HG02642 (cell line): ENCODE measurements around the gene CREB3L2.
"Not testable (repeated sequence)": the region's sequence is repeated elsewhere in the genome, so short reads cannot be mapped to it uniquely, and the experiment has no call there.

ENCODE experiments used
- ATAC-seq: cut with Tn5 transposase; IDR thresholded peaks from one replicate; pipeline ENCODE4 v1.9.1; 2021; ENCODE audit warnings: mild to moderate bottlenecking; ENCODE audit not compliant: unreplicated experiment, poor library complexity

CREB3L2 gene, protein sequence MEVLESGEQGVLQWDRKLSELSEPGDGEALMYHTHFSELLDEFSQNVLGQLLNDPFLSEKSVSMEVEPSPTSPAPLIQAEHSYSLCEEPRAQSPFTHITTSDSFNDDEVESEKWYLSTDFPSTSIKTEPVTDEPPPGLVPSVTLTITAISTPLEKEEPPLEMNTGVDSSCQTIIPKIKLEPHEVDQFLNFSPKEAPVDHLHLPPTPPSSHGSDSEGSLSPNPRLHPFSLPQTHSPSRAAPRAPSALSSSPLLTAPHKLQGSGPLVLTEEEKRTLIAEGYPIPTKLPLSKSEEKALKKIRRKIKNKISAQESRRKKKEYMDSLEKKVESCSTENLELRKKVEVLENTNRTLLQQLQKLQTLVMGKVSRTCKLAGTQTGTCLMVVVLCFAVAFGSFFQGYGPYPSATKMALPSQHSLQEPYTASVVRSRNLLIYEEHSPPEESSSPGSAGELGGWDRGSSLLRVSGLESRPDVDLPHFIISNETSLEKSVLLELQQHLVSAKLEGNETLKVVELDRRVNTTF

DNA sequence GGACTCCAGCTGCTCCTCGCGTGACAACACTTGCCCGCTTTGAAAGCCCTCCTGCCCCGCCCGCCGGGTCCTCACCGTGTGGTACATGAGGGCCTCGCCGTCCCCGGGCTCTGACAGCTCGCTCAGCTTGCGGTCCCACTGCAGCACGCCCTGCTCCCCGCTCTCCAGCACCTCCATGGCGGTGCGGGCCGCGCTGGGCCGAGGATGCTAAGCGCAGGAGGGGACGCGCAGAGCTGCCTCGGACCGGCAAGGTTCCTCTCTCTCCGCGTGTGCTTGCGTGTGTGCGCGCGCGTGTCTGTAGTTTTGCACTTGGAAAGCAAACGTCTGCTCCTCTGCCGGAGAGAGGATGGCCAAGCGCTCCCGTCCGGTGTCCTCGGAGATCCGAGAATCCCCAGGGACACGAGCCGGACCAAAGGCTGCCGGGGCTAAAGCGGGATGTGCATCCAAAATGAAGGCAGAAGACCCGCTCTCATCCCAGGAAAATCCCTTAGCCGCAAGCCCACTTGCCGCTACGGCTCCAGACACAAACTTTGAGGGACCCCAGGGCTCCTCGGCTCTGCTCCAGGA is at the start of gene CREB3L2:
CREB3L2 (minus strand) TSS at position 558 of the 567 bp plus-strand sequence; CDS start at position 177, 381 bp downstream.
- ATAC-seq = peak; percentile 40

DNA sequence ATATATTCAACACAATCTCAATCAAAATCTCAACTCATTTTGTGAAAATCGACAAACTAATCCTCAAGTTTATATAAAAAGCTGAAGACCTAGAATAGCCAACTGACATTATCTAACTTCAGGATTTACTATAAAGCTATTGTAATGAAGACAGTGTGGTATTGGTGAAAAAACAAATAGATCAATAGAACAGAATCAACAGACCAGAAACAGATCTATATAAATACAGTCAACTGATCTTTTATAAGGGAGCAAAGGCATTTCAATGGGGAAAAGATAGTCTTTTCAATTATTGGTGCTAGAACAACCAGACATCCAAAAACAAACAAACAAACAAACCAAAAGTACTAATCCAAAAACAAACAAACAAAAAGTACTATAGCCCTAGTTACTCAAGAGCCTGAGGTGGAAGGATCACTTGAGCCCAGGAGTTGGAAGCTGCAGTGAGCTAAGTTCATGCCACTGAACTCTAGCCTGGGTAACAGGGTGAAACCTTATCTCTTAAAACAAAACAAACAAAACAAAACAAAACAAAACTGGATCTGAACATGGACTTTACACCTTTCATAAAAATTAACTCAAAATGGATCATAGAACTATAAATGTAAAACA is 47.7 kb upstream of the CREB3L2 start:
- ATAC-seq = no peak

DNA sequence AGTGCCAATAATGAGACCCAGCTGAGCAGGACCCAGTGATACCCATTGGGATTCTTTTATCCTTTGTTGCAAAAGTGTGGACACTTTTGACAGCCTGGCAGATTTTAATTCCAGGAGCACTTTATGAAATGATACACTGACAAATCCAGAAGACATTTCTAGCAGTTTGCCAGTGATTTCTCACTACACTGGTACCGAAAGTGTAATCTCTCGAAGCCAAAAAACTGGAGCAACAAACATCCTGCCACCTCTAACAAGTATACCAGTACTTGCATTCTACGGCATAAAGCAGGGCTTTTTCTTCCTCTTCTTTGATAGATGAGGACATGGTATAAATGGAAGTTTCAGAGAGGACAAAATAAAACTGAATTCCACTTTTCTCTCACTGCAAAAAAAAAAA is 46.0 kb upstream of the CREB3L2 start:
- ATAC-seq = no peak

DNA sequence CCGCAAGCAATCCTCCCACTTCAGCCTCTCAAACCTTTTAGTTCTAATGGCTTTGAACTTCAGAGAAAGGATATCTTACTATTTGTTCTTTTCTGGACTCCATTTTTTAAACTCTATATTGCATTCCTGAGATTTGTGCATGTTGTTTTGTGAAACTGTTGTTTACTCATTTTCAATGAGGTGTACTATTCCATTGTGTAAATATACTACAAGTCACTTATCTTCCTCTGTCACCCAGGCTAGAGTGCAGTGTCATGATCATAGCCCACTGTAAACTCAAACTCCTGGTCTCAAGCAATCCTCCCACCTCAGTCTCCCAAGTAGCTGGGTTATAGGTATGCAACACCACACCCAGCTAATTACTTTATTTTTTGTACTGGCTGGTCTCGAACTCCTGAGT is 43.0 kb upstream of the CREB3L2 start:
- no peak for ATAC-seq

DNA sequence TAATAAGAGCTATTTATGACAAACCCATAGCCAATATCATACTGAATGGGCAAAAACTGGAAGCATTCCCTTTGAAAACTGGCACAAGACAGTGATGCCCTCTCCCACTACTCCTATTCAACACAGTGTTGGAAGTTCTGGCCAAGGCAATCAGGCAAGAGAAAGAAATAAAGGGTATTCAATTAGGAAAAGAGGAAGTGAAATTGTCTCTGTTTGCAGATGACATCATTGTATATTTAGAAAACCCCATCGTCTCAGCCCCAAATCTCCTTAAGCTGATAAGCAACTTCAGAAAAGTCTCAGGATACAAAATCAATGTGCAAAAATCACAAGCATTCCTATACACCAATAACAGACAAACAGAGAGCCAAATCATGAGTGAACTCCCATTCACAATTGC is 38.2 kb upstream of the CREB3L2 start:
- not testable (repeated sequence) for ATAC-seq

DNA sequence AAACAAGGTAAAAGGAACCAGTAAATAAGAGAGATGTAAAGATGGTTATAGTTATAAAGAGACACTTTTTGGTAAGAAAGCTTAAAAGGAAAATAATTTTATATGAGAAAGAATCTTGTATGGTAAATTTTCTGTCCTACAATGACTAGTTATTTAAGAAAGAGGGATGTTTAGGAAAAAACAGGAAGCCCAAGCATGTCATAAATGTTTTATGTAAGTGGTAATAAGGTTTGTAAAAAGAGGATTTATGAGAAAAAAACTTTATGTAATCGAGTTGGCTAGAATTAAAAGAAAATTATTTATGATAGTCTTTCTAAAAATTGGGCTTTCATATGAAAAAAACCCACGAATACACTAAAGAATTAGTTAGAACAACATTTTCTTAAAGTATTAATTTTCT is 34.2 kb upstream of the CREB3L2 start:
- ATAC-seq = no peak

DNA sequence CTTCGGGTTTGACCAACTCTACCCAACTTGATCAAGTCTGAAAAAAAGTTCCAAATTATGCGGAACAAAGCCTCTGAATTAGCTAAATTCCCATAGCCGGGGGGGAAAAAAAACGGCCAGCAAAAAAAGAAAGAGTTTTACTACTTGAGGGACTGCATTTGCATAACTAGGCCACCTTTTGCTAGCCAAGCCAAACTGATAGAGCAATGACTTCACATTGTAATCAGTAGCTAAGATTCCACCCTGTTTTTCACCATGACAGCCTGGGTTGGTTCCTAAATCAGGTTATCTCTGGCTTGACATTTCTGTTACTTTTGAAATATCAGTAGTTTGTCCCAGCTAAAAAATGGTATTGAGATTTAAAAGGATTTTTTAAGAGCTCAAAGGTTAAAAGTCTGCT is 31.4 kb upstream of the CREB3L2 start:
- no peak for ATAC-seq

DNA sequence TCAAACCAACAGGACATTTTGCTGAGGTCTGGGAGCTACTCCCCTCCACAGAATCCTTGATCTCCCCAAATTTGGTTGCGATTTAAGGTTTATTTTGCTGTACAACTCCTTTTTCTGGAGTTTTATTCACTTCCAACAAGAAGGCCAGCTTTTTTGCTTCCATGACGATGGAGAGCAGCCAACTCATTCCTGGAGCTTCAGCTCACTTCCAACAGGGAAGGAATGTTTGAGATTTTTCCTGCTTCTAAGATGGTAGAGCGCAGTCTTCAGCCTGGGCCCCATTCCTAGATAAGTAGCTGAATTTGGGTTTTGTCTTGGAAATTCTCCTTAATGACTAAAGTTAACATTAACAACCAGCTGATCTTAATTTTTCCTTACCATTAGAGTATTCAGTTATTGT is 30.9 kb upstream of the CREB3L2 start:
- no peak for ATAC-seq

DNA sequence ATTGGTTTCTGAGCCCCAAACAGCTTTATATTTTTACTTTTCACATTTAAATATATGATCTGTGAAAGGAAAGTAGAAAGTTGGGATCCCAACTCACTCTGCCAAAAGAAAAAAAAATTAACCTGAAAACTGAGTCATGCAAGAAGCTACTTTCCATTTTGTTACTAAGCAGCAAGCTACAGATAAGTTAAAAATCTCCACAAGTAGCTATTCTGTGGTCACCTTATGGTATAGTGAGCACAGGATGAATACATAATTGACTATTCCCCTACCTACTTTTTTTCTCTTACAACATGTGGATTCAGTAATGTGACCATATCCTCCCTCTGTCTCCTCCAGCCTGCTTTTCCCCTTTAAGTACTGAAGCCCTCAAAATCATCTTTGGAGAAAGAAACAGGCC is 30.3 kb upstream of the CREB3L2 start:
- ATAC-seq = peak; percentile 41

DNA sequence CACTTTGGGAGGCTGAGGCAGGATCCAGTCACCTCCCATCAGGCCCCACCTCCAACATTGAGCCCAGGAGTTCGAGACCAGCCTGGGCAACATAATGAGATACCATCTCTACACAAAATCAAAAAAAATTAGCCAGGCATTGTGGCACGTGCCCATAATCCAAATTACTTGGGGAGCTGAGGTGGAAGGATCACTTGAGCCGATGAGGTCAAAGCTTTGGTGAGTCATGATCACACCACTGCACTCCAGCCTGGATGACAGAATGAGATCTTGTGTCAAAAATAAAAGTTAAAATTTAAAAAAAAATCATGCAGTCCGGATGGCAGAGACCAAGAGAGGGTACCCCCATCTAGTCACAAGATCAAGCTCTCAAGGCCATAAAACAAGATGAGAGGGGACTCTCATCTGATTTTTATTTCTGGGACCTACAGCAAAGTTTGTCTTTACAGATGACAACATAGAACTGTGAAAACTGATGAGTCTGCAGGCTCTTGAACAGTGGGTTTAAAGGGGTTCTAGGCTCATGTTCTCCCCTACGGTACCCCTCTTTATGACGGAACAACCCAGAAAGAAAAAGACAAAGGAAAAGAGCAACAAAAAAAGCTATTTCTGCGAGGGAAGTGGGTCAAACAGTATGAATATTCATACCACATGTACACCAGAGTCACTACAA is 28.9 kb upstream of the CREB3L2 start:
- ATAC-seq = no peak

DNA sequence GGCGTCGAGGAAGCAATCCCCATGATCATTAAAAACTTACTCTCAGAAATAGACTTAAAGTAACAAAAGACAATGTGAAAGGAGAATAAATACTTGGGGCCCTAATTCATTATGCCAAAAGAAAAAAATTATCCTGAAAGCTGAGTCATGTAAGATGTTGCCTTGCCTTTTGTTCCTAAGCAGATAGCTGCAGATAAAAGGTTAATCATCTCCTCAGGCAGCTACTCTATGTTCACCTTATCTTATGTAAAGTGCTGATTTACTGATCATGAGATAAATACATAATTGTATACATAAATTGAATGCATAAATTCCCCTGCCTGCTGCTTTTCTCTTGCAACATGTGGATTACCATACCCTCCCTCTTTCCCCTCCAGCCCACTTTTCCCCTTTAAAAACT is 28.1 kb upstream of the CREB3L2 start:
- no peak for ATAC-seq

DNA sequence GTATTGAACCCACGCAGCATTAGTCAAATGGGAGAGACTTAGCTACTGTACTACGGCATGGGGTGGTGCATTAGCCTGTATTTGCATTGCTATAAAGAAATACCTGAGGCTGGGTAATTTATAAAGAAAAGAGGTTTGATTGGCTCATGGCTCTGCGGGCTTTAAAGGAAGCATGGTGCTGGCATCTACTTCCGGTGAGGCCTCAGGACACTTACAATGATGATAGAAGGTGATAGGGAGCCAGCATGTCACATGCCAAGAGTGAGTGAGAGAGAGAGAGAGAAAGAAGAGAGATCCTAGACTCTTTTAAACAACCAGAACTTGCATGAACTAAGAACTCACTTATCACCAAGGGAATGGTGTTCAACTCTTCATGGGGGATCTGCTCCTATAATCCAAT is 27.2 kb upstream of the CREB3L2 start:
- no peak for ATAC-seq

DNA sequence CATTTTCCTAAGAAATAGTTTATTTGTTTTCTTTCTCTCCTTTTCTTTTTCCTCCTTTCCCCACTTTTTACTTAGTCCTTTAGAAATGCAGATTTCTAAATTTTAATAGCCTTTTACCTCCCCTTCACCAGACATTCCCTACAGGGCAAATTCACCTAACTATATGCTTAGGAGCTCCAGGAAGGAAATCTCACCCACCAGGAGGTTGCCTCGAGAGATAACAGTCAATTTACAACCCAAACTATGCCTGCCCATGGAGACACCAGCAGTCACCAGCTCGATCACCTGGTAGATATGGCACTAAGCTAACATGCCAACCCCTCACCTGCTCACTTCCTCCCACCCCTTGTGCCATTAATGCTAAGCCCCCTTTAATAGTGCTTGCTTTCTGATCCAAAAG is 25.2 kb upstream of the CREB3L2 start:
- ATAC-seq = no peak

DNA sequence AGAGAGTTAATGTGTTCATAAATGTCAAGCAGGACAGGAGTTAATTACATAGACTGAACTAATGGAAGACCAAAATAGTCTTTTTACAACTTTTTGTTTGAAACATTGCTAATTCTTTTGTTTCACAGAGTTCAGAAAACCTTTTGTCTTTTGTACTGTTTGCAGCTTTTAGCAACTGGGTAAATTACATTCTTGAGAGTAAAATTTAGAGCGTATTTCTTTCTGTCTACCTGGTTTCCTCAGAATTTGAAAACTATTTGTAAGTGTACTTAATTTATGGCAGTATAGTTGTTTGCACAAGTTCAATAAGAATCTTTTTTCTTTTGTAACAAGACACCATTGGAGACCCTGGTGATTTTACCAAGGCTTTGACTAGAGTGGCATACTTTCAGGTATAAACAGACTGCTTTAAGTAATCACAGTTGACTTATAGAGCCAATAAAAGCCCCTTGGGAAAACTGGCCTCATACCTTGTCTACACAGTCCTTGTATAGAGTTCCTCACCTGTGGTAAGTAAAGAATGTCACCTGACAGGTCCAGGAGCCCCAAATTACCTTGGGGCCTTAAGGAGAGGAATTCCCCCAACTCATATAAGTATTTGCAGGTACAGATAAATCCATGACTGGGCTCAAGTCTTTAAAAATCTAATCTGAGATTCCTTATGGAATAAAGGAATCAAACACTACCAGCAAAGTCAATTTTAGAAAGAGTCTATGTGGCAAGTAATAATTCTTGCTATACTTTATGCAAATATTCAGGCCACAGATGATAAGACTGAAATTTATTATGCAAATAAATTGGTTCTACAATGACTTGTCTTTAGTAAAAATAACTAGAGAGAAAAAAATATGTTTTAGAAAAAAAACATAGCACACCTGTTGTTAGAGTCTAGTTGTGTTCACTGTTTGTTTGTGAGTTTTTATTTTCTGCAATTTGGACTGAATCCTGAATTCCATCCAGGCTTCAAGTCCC is 23.6 kb upstream of the CREB3L2 start:
- no peak for ATAC-seq

DNA sequence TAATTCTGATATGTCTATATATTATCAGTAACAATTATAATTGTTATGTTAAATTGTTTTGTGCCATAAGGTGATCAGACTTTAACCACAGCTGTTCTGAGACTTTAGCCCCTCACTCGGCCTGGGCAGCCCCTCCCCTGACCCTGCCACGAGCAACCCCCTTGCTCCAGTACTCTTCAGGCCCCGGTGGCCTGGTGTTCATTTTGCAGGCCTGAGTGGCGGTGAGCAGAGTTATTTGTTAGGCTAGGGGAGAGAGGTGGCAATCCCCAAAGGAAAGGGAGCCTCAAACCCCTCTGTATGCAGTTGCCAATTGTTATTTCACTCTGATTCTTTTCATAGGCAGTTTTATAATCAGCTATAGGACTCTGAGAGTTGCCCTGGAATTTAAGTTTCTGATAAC is 22.9 kb upstream of the CREB3L2 start:
- ATAC-seq = no peak

DNA sequence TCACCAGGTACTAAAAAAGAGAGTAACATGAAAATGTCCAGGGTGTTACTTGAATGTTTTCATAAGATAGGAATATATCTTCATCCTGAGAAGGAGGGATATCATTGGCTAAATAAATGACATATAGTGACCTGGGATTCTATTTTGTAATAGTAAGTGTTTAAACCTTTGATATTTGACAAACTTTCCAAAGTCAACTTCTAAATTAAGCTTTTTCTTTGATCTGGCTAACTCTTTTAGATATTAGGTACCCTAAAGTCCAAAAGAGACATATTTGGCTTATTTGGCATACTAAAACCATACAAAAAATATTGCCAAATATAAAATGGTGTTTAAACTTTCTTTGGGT is 22.4 kb upstream of the CREB3L2 start:
- ATAC-seq = no peak

DNA sequence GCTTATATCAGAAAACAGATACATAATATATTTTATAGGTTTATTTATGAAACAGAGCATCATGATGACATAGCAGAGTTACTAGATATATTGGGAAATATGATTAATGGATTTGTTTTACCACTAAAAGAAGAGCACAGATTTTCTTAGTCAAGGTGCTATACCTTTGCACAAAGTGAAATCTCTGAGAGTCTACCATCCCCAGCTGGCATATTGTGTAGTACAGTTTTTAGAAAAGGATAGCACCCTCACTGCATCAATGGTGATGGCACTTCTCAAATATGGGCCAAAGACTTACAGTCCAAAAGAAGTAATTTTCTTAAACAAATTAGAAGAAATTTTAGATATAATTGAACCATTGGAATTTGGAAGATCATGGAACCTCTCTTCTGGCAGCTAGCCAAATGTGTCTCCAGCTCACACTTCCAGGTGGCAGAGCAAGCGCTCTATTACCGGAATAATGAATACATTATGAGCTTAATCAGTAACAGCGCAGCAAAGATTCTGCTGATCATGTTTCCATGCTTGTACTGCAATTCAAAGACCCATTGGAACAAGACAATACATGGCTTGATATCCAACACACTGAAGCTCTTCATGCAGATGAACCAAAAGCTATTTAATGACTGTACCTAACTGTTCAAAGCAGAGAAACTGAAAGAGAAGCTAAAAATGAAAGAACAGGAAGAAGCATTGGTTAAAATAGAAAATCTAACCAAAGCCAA is 21.9 kb upstream of the CREB3L2 start:
- peak; percentile 79 for ATAC-seq

DNA sequence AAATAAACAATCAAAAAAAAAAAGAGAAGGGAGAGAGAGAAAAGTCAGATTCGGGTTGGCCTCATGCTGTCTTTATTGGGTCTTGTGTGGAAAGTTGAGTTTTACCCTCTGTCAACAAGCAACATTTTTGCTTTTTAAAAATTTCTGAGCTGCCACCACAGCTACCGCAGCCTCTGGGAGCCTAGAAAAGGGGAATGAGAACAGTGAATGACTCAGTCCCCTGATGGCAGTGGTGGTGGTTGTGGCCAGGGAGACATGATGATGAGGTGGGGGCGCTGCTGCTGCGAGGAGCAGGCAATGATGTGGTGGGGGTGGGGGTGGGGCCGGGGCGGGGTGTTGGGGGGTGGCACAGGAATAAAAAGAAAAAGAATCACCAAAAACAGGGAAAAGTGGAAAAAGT is 20.0 kb upstream of the CREB3L2 start:
- ATAC-seq = no peak

DNA sequence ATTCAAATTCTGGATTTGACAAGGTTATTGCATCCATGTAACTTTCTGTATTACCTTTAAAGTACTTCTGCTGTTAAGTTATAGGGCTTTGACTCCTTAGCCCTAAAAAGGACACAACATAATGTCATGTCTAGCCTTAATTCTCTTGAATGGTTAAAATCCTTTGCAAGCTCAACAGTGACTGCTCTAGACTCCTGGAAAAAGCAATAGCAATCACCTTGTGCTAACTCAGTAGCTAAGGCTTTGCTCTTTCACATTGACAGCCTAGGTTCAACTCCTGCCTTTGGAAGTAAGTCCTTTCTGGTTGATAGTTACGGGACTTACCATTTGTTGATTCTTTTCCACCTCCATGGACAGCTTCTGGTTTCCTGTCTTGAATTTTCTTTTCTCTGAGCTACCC is 16.1 kb upstream of the CREB3L2 start:
- no peak for ATAC-seq
